ENCODE measurements around the gene ZFP64.
"Not testable (repeated sequence)": the region's sequence is repeated elsewhere in the genome, so short reads cannot be mapped to it uniquely, and the experiment has no call there.

ZFP64 gene

GRCh38 chr20:52200870-52201269 is 9.3 kb upstream of the ZFP64 start:
- no peak for DNase-seq

GRCh38 chr20:52196845-52197244 is 5.3 kb upstream of the ZFP64 start:
- DNase-seq: no peak

GRCh38 chr20:52193886-52194545 is 2.4 kb upstream of the ZFP64 start:
- DNase-seq: no peak

- no peak for DNase-seq
Measured at GRCh38 chr20:52193133-52193532, 1.6 kb upstream of the ZFP64 start.

- DNase-seq: not testable (repeated sequence)
Measured at GRCh38 chr20:52192719-52193007, 1.1 kb upstream of the ZFP64 start.

- peak; percentile 59 for DNase-seq
Measured at GRCh38 chr20:52191916-52192718, 538 bp upstream of the ZFP64 start.

- peak; percentile 29 for DNase-seq
Measured at GRCh38 chr20:52190437-52191131, 995 bp downstream of the ZFP64 start.

GRCh38 chr20:52181766-52182165 is 9.8 kb downstream of the ZFP64 start:
- no peak for DNase-seq

GRCh38 chr20:52180180-52180840 is 11.3 kb downstream of the ZFP64 start:
- no peak for DNase-seq

GRCh38 chr20:52179331-52180179 is 12.0 kb downstream of the ZFP64 start:
- no peak for DNase-seq

GRCh38 chr20:52178691-52179090 is 12.9 kb downstream of the ZFP64 start:
- DNase-seq: no peak

GRCh38 chr20:52175840-52176239 is 15.7 kb downstream of the ZFP64 start:
- DNase-seq: no peak

- no peak for DNase-seq
Measured at GRCh38 chr20:52172392-52173047, 19.1 kb downstream of the ZFP64 start.

- DNase-seq: no peak
Measured at GRCh38 chr20:52171025-52171424, 20.6 kb downstream of the ZFP64 start.

- no peak for DNase-seq
Measured at GRCh38 chr20:52168116-52168515, 23.5 kb downstream of the ZFP64 start.

- no peak for DNase-seq
Measured at GRCh38 chr20:52167232-52167840, 24.2 kb downstream of the ZFP64 start.

- DNase-seq: no peak
Measured at GRCh38 chr20:52166150-52166549, 25.4 kb downstream of the ZFP64 start.

- no peak for DNase-seq
Measured at GRCh38 chr20:52160621-52161204, 30.9 kb downstream of the ZFP64 start.

GRCh38 chr20:52160049-52160570 is 31.5 kb downstream of the ZFP64 start:
- DNase-seq: no peak

- no peak for DNase-seq
Measured at GRCh38 chr20:52154575-52154974, 37.0 kb downstream of the ZFP64 start.

GRCh38 chr20:52153896-52154295 is 37.7 kb downstream of the ZFP64 start:
- no peak for DNase-seq
